Thyroid gland (tissue), 4 donors: Measurements from ENCODE around the gene ANKFY1. TPM values are rescaled to one million over a fixed set of nuclear protein-coding genes. Genes with fewer than 3 reads are reported as not detected.
A peak's percentile ranks its signal among the peaks of the same experiment; 100 is the strongest.

ENCODE experiments used
- DNase-seq, 2 donors: peaks; one replicate each; pipeline ENCODE4 v3.0.0-alpha.2; 2019
- H3K27ac ChIP-seq, 3 donors: fragments of 200-600 bp; sonication (generic); 1 replicate in 2 of 3; 2 replicates in 1 of 3; pipeline ENCODE4 v1.5.1; 2016 to 2019; ENCODE audit warnings: mild to moderate bottlenecking in 1 of 3, moderate library complexity in 1 of 3
- H3K27me3 ChIP-seq: fragments of 200-600 bp; sonication (generic); one replicate; pipeline ENCODE4 v1.5.1; 2019
- H3K36me3 ChIP-seq, 2 donors: fragments of 200-600 bp; sonication (generic); one replicate each; pipeline ENCODE4 v1.5.1; 2016 to 2019
- H3K4me1 ChIP-seq, 2 donors: fragments of 200-600 bp; sonication (generic); one replicate each; pipeline ENCODE4 v1.5.1; 2017 to 2019
- H3K4me3 ChIP-seq, 3 donors: fragments of 200-600 bp; sonication (generic); replicated peaks in 1 of 3; 1 replicate in 2 of 3; 2 replicates in 1 of 3; pipeline ENCODE4 v1.5.1; 2016; ENCODE audit warnings: mild to moderate bottlenecking in 1 of 3
- H3K9me3 ChIP-seq: fragments of 200-600 bp; sonication (generic); one replicate; pipeline ENCODE4 v1.5.1; 2017
- CTCF ChIP-seq, 6 experiments: fragments of 200-600 bp in 3 of 6; fragments of 450-650 bp in 3 of 6; sonication (generic) in 3 of 6; IDR thresholded peaks; one replicate each; pipeline ENCODE4 v1.5.1; 2016 to 2019; ENCODE audit warnings: antibody characterized with exemption in 6 of 6, mild to moderate bottlenecking in 2 of 6, inconsistent platforms in 1 of 6, moderate library complexity in 1 of 6
- POLR2A ChIP-seq, 2 donors: fragments of 450-650 bp; IDR thresholded peaks; one replicate each; pipeline ENCODE4 v1.6.1; 2017; ENCODE audit warnings: antibody characterized with exemption in 2 of 2, mild to moderate bottlenecking in 2 of 2, moderate library complexity in 1 of 2
- WGBS, 2 donors: methylation state at CpG; one replicate each; pipeline ENCODE4 v1.1.5; 2017; 5-methylcytosine and 5-hydroxymethylcytosine counted together
- intact Hi-C: fragments of 100-400 bp; cut with DNase I; formaldehyde crosslinking; loops from one replicate; pipeline ENCODE4 v1.15.1; 2023
- total RNA-seq, 4 donors: library from RNA; depleted of rRNA; stranded (reverse); fragments of >200 nt; gene quantifications; one replicate each; pipeline ENCODE4 v1.2.3, GENCODE V29; 2016

ANKFY1 gene
- total RNA-seq, 4 donors from 2014 or later = 36.8 to 51.3 (median 46.3) TPM

GRCh38 chr17:4136373-4136772, 127.4 kb downstream of the ANKFY1 start:
- peaks cover 28 to 39% of the 10 kb centered on the region in 2 donors for H3K4me1 ChIP-seq
- DNase-seq = peak; percentile 92 to 96
- H3K27me3 ChIP-seq = no peaks in the 10 kb centered on the region
- peak overlapping the region in 2 of 3 donors; percentile 47 to 80 for H3K27ac ChIP-seq
- intact Hi-C loops = no loop called here
- H3K36me3 ChIP-seq = no peaks in the 10 kb centered on the region
- no peaks in the 10 kb centered on the region for H3K9me3 ChIP-seq
- no peak overlapping the region for H3K4me3 ChIP-seq
- TF ChIP-seq POLR2A (IDR thresholded peaks at IDR 0.05) (no peak), CTCF (IDR thresholded peaks at IDR 0.05) (no peak)
- 42 to 47% methylated on average over 6 of the region's 6 CpGs for WGBS, 2 donors

- DNase-seq = no peak
- 91 to 95% methylated on average over 2 to 3 of the region's 3 CpGs for WGBS, 2 donors
- H3K27ac ChIP-seq = peak overlapping the region in 1 of 3 donors; percentile 17
- TF ChIP-seq POLR2A (IDR thresholded peaks at IDR 0.05) (no peak), CTCF (IDR thresholded peaks at IDR 0.05) (no peak)
- intact Hi-C loops = no loop called here
- H3K27me3 ChIP-seq = no peaks in the 10 kb centered on the region
- no peak overlapping the region for H3K4me3 ChIP-seq
- H3K9me3 ChIP-seq = no peaks in the 10 kb centered on the region
- peaks cover 22 to 30% of the 10 kb centered on the region in 2 donors for H3K4me1 ChIP-seq
- H3K36me3 ChIP-seq = no peaks in the 10 kb centered on the region
Measured at GRCh38 chr17:4135489-4135888, 128.3 kb downstream of the ANKFY1 start.

GRCh38 chr17:4134721-4135120, 129.1 kb downstream of the ANKFY1 start:
- TF ChIP-seq POLR2A (IDR thresholded peaks at IDR 0.05) = no peak
- no peak for TF ChIP-seq CTCF (IDR thresholded peaks at IDR 0.05)
- intact Hi-C loops = no loop called here
- peak overlapping the region in 1 of 3 donors; percentile 2 for H3K27ac ChIP-seq
- H3K27me3 ChIP-seq = no peaks in the 10 kb centered on the region
- no peak overlapping the region for H3K4me3 ChIP-seq
- WGBS, 2 donors = 73 to 85% methylated on average over 3 of the region's 3 CpGs
- H3K36me3 ChIP-seq = no peaks in the 10 kb centered on the region
- peaks cover 17 to 24% of the 10 kb centered on the region in 2 donors for H3K4me1 ChIP-seq
- no peaks in the 10 kb centered on the region for H3K9me3 ChIP-seq
- no peak for DNase-seq

GRCh38 chr17:4130715-4131114, 133.1 kb downstream of the ANKFY1 start:
- no peaks in the 10 kb centered on the region for H3K36me3 ChIP-seq
- TF ChIP-seq POLR2A (IDR thresholded peaks at IDR 0.05) = no peak
- TF ChIP-seq CTCF (IDR thresholded peaks at IDR 0.05) = no peak
- peaks cover 0 to under 1% of the 10 kb centered on the region in 2 donors for H3K4me1 ChIP-seq
- H3K27ac ChIP-seq = no peak overlapping the region
- WGBS, 2 donors = 67 to 71% methylated on average over 7 of the region's 7 CpGs
- H3K9me3 ChIP-seq = no peaks in the 10 kb centered on the region
- intact Hi-C loops = no loop called here
- DNase-seq = no peak
- H3K27me3 ChIP-seq = no peaks in the 10 kb centered on the region
- H3K4me3 ChIP-seq = no peak overlapping the region

GRCh38 chr17:4127555-4127954, 136.2 kb downstream of the ANKFY1 start:
- TF ChIP-seq POLR2A (IDR thresholded peaks at IDR 0.05) = no peak
- no peak for TF ChIP-seq CTCF (IDR thresholded peaks at IDR 0.05)
- intact Hi-C loops = no loop called here
- no peak for DNase-seq
- no peak overlapping the region for H3K27ac ChIP-seq
- H3K36me3 ChIP-seq = peaks cover under 1 to 15% of the 10 kb centered on the region in 2 donors
- whole genome bisulfite sequencing, 2 donors = 72 to 86% methylated on average over 6 of the region's 6 CpGs
- no peaks in the 10 kb centered on the region for H3K4me1 ChIP-seq
- no peaks in the 10 kb centered on the region for H3K9me3 ChIP-seq
- no peak overlapping the region for H3K4me3 ChIP-seq
- no peaks in the 10 kb centered on the region for H3K27me3 ChIP-seq
